OCI-LY1 (cell line): ENCODE measurements around the gene AFM.

Experiments used
- H2AFZ ChIP-seq: fragments of 200-600 bp; sonication (generic), shearing (Covaris generic); 2 replicates; pipeline ENCODE4 v1.6.0; 2014; ENCODE audit warnings: antibody characterized with exemption, mild to moderate bottlenecking, low read length
- H3F3A ChIP-seq: fragments of 200-600 bp; sonication (generic), shearing (Covaris generic); 2 replicates; pipeline ENCODE4 v1.6.0; 2014; ENCODE audit warnings: mild to moderate bottlenecking, antibody characterized with exemption, low read length, moderate library complexity; ENCODE audit not compliant: insufficient read depth
- H3K27ac ChIP-seq: fragments of 200-600 bp; sonication (generic); 2 replicates; pipeline ENCODE4 v1.5.1; 2014; ENCODE audit warnings: low read length, mixed run types, mild to moderate bottlenecking, low read depth; ENCODE audit not compliant: poor library complexity, severe bottlenecking
- H3K27me3 ChIP-seq: fragments of 200-600 bp; sonication (generic); 2 replicates; pipeline ENCODE4 v1.6.0; 2014; ENCODE audit warnings: antibody characterized with exemption, mild to moderate bottlenecking, low read length, moderate library complexity; ENCODE audit not compliant: insufficient read depth
- H3K36me3 ChIP-seq: fragments of 200-600 bp; sonication (generic); 2 replicates; pipeline ENCODE4 v1.6.1; 2014; ENCODE audit warnings: mild to moderate bottlenecking, antibody characterized with exemption, low read length, moderate library complexity, mixed read lengths; ENCODE audit not compliant: insufficient read depth
- H3K4me1 ChIP-seq: fragments of 200-600 bp; sonication (generic); 2 replicates; pipeline ENCODE4 v1.5.1; 2014; ENCODE audit warnings: mild to moderate bottlenecking, low read length, moderate library complexity; ENCODE audit not compliant: insufficient read depth, severe bottlenecking
- H3K4me2 ChIP-seq: fragments of 200-600 bp; sonication (generic), shearing (Covaris generic); 2 replicates; pipeline ENCODE4 v1.6.1; 2014; ENCODE audit warnings: low read length
- H3K4me3 ChIP-seq: fragments of 200-600 bp; sonication (generic); 2 replicates; pipeline ENCODE4 v1.5.1; 2014; ENCODE audit warnings: low read length, low read depth, mild to moderate bottlenecking, mixed read lengths; ENCODE audit not compliant: poor library complexity, severe bottlenecking
- H3K79me2 ChIP-seq: fragments of 200-600 bp; shearing (Covaris generic); 2 replicates; pipeline ENCODE4 v1.6.1; 2016; ENCODE audit warnings: mixed run types, low read length, mixed read lengths; ENCODE audit not compliant: insufficient read depth
- H3K9ac ChIP-seq: fragments of 200-600 bp; sonication (generic), shearing (Covaris generic); 2 replicates; pipeline ENCODE4 v1.6.1; 2014; ENCODE audit warnings: mild to moderate bottlenecking, low read length, mixed read lengths
- H3K9me2 ChIP-seq: fragments of 200-600 bp; sonication (generic), shearing (Covaris generic); 2 replicates; pipeline ENCODE4 v1.6.1; 2014; ENCODE audit warnings: low read depth, mild to moderate bottlenecking, low read length, mixed read lengths
- H3K9me3 ChIP-seq: fragments of 200-600 bp; shearing (Covaris generic); 2 replicates; pipeline ENCODE4 v1.6.1; 2014; ENCODE audit warnings: low read length, mixed read lengths
- H4K20me1 ChIP-seq: fragments of 200-600 bp; sonication (generic), shearing (Covaris generic); 2 replicates; pipeline ENCODE4 v1.6.0; 2016; ENCODE audit warnings: mild to moderate bottlenecking, low read length; ENCODE audit not compliant: insufficient read depth
- CTCF ChIP-seq: fragments of 200-600 bp; sonication (generic), shearing (Covaris generic); IDR thresholded peaks from 2 replicates; pipeline ENCODE4 v1.5.1; 2017; ENCODE audit warnings: mild to moderate bottlenecking, antibody characterized with exemption, low read length, moderate library complexity, mixed read lengths
- EZH2 ChIP-seq: fragments of 200-600 bp; sonication (generic), shearing (Covaris generic); IDR thresholded peaks from 2 replicates; pipeline ENCODE4 v1.8.0; 2017; ENCODE audit warnings: borderline replicate concordance, mixed run types, mild to moderate bottlenecking, antibody characterized with exemption, low read length, moderate library complexity, mixed read lengths

Gene AFM

GRCh38 chr4:73518340-73518739 is 36.8 kb downstream of the AFM start:
- no peaks in the 10 kb centered on the region for H3F3A ChIP-seq
- H3K4me3 ChIP-seq = no peak overlapping the region
- no peaks in the 10 kb centered on the region for H3K36me3 ChIP-seq
- no peaks in the 10 kb centered on the region for H3K4me1 ChIP-seq
- H3K27ac ChIP-seq = no peak overlapping the region
- no peaks in the 10 kb centered on the region for H3K9me2 ChIP-seq
- no peaks in the 10 kb centered on the region for H3K27me3 ChIP-seq
- TF ChIP-seq CTCF = no peak
- TF ChIP-seq EZH2 = no peak
- H4K20me1 ChIP-seq = no peaks in the 10 kb centered on the region
- no peak overlapping the region for H2AFZ ChIP-seq
- no peak overlapping the region for H3K9ac ChIP-seq
- no peaks in the 10 kb centered on the region for H3K9me3 ChIP-seq
- no peak overlapping the region for H3K4me2 ChIP-seq
- no peaks in the 10 kb centered on the region for H3K79me2 ChIP-seq

GRCh38 chr4:73520821-73521220 is 39.3 kb downstream of the AFM start:
- Histone ChIP-seq H2AFZ (no peak overlapping the region), H3F3A (no peaks in the 10 kb centered on the region), H3K4me1 (no peaks in the 10 kb centered on the region), H3K9me3 (no peaks in the 10 kb centered on the region), H3K79me2 (no peaks in the 10 kb centered on the region), H3K27me3 (no peaks in the 10 kb centered on the region), H3K9ac (no peak overlapping the region), H4K20me1 (no peaks in the 10 kb centered on the region), H3K4me2 (no peak overlapping the region), H3K9me2 (no peaks in the 10 kb centered on the region), H3K4me3 (no peak overlapping the region), H3K27ac (no peak overlapping the region), H3K36me3 (no peaks in the 10 kb centered on the region)
- no peak for TF ChIP-seq EZH2
- TF ChIP-seq CTCF = no peak

- Histone ChIP-seq H3K27me3 (no peaks in the 10 kb centered on the region), H3K4me1 (no peaks in the 10 kb centered on the region), H4K20me1 (no peaks in the 10 kb centered on the region), H2AFZ (no peak overlapping the region), H3F3A (no peaks in the 10 kb centered on the region), H3K4me2 (no peak overlapping the region), H3K9me3 (no peaks in the 10 kb centered on the region), H3K9ac (no peak overlapping the region), H3K9me2 (no peaks in the 10 kb centered on the region), H3K36me3 (no peaks in the 10 kb centered on the region), H3K27ac (no peak overlapping the region), H3K79me2 (no peaks in the 10 kb centered on the region), H3K4me3 (no peak overlapping the region)
- no peak; the same call in 1 of the 2 replicates for TF ChIP-seq CTCF
- TF ChIP-seq EZH2 = no peak
Observed at GRCh38 chr4:73523126-73523525, 41.6 kb downstream of the AFM start.
